Anterior cingulate cortex (tissue), 58 donors: Measurements from ENCODE around the gene OPRD1.
A peak's percentile ranks its signal among the peaks of the same experiment; 100 is the strongest.

ENCODE experiments used
- DNase-seq, 58 donors: peaks; one replicate each; lab custom pipeline; 2025; lab: John Stamatoyannopoulos, UW

The OPRD1 gene

DNA sequence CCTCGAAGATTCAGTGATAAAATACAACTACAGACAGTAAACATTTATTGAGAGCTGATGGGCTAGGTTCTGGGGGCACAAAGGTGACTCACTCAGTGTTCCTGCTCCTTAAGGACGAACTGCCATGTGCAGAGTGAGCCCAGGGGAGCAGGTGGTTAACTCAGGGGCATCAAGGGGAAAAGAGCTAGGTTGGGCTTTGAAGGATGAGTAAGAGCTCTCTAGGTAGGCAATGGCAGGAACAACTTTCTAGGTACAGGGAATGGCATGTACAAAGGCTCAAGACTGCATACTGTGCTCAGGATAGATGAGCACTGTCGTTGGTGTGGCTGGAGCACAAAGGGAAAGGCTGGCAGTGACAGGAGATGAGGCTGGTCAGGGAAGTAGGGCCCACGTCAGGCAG lies 85.8 kb downstream of the OPRD1 start:
- DNase-seq: no peak

GRCh38 chr1:28898405-28898881 lies 86.5 kb downstream of the OPRD1 start:
- DNase-seq: peak in 5 of 58 donors; percentile 4 to 70 (median 13)

DNA sequence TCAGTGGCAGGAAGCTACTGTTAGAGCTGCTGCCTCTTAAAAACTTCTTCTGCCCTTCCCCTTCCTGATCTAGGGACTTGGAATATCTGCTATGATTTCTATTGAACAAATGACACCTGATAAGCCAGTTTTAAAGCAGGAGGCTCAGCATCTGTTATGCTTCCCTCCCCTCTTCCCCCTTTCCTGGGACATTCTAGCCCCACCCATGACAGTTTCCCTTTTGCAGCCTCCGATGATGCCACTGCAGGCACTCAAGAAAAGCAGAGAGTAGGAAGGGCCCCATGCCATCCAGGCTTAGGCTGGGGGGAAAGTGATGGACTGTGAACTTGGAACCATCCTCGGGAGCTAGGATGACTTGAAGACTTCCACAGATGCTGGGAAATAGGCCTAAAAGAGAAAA lies 87.3 kb downstream of the OPRD1 start:
- no peak for DNase-seq

DNA sequence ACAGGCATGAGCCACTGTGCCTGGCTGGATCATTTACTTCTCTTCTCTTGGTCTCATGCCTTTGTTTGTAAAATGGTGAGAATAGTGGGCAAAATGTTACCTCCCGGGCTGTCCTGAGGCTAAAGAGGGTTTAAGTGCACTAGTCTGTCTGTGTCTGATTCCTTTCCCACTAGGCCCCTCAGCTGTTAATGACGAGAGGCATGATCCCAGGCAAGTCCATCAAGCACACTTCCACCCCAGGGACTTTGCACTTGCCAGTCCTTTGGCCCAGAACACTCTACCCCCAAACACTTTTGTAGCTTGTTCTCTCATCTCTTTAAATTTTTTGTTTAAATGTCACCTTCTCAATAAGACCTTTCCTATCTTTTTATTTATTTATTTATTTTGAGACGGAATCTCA lies 88.6 kb downstream of the OPRD1 start:
- DNase-seq: no peak

GRCh38 chr1:28902738-28903137 lies 90.8 kb downstream of the OPRD1 start:
- no peak for DNase-seq

- DNase-seq: no peak
Observed at GRCh38 chr1:28905921-28906666, 94.1 kb downstream of the OPRD1 start.

- DNase-seq: no peak
Observed at GRCh38 chr1:28909198-28909597, 97.2 kb downstream of the OPRD1 start.

- no peak for DNase-seq
Observed at GRCh38 chr1:28910379-28911115, 98.6 kb downstream of the OPRD1 start.

- no peak for DNase-seq
Observed at GRCh38 chr1:28913786-28914227, 101.8 kb downstream of the OPRD1 start.

- DNase-seq: peak in 56 of 58 donors; percentile 10 to 86 (median 72)
Observed at GRCh38 chr1:28914228-28915030, 102.5 kb downstream of the OPRD1 start, which contains the start of gene EPB41. Gene EPB41 (plus strand): TSS chr1:28914569. CDS start chr1:28987438, 72,869 bp downstream.

GRCh38 chr1:28915031-28915895 lies 103.3 kb downstream of the OPRD1 start:
- peak in 13 of 58 donors; percentile 3 to 49 (median 22) for DNase-seq

GRCh38 chr1:28917757-28918118 lies 105.8 kb downstream of the OPRD1 start:
- no peak for DNase-seq
